GM21390 (cell line): Measurements from ENCODE around the gene ZNF529.

Source experiments
- ATAC-seq: cut with Tn5 transposase; IDR thresholded peaks from one replicate; pipeline ENCODE4 v1.9.1; 2021; ENCODE audit not compliant: unreplicated experiment

ZNF529 gene

DNA sequence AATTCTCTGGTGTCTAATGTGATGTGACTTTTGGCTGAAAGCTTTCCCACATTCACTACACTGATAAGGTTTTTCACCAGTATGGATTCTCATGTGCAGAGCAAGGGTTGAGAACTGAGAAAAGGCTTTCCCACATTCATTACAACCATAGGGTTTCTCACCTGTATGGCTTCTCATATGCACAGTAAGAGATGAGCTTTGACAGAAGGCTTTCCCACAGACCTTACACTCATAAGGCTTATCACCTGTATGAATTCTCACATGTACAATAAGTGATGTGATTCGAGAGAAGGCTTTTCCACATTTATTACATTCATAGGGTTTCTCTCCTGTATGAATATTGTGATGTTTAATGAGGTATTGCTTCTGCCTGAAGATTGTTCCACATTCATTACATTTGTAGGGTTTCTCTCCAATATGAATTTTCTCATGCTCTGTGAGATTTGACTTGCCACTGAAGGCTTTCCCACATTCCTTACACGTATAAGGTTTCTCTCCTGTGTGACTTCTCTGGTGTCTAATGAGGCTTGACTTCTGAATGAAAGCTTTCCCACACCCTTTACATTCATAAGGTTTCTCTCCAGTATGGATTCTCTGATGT, 59.0 kb downstream of the ZNF529 start:
- ATAC-seq, result no peak

DNA sequence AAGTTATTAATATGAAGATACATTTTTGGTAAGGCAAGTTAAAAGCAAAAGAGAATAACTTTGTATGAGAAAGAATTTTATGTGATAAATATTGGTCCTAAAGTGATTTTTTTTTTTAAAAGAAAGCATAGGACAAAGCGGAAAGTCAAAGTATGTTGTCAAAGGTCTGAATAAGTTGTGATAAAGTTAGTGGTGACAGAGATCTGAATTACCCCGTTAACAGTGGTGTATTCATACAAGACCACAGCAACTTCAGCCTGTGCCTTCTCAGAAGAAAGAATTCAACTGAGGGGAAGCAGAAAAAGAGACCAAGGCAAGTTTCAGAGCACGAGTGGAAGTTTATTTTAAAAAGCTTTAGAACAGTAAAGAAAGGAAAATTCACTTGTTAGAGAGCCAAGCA, 64.8 kb downstream of the ZNF529 start:
- ATAC-seq, result no peak

DNA sequence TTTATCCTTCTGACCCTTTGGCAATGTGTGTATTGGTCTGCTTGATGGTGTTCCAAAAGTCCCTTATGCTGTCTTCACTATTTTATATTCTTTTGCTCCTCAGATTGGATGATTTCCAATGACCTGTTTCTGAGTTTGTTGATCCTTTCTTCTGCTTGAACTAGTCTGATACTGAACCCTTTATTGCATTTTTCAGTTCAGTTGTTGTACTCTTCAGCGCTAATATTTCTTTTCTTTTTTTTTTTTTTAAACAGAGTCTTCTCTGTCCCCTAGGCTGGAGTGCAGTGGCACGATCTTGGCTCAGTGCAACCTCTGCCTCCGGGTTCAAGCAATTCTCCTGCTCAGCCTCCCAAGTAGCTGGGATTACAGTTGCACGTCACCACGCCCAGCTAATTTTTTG, 71.1 kb downstream of the ZNF529 start:
- ATAC-seq, result no peak

DNA sequence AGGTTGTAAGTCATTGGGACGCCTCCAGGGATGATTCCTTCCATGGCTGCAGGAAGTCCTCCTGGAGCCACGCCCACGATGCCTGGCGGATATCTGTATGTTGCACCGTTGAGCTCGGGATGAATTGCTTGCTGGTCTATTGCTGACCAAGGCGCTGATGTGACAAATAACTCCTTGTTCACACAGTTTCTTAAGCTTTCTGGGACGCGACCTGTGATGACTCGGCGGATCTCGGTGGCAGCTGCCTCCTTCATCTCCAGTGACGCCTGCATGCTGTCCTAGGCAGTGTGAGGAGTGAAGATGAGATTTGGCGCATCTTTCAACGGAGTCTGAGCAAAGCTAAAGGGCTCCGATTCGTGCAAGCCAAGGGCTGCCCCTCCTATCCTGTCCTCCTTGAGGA, 76.1 kb downstream of the ZNF529 start:
- no peak for ATAC-seq
